Psoas muscle (tissue), 8 donors: ENCODE results near the gene RAB21. TPM values are rescaled to one million over a fixed set of nuclear protein-coding genes. Genes with fewer than 3 reads are reported as not detected.

Experiments
- ATAC-seq, 4 donors: fragments of 200-7000 bp; cut with Tn5 transposase; one replicate each; pipeline ENCODE4 v1.9.1; 2020; ENCODE audit warnings: moderate library complexity in 3 of 4, mild to moderate bottlenecking in 2 of 4
- DNase-seq, 2 donors: peaks; one replicate each; pipeline ENCODE4 v3.0.0-alpha.2; 2020
- H3K27ac ChIP-seq: fragments of 200-600 bp; one replicate; pipeline ENCODE4 v1.8.0; 2022
- H3K27me3 ChIP-seq, 3 donors: fragments of 200-600 bp in 1 of 3; one replicate each; pipeline versions ENCODE4 v1.6.1 to v1.8.0; 2013 to 2022; ENCODE audit warnings: low read length in 2 of 3, mild to moderate bottlenecking in 2 of 3, moderate library complexity in 1 of 3; ENCODE audit not compliant: insufficient read depth in 3 of 3
- H3K36me3 ChIP-seq, 2 donors: fragments of 200-600 bp in 1 of 2; one replicate each; pipeline versions ENCODE4 v1.6.1 to v1.8.0; 2013 to 2022; ENCODE audit warnings: low read depth in 1 of 2, mild to moderate bottlenecking in 1 of 2, moderate library complexity in 1 of 2; ENCODE audit not compliant: insufficient read depth in 1 of 2
- H3K4me1 ChIP-seq: fragments of 200-600 bp; one replicate; pipeline ENCODE4 v1.8.0; 2022
- H3K4me3 ChIP-seq: fragments of 200-600 bp; one replicate; pipeline ENCODE4 v1.8.0; 2022; ENCODE audit warnings: mild to moderate bottlenecking
- H3K9me3 ChIP-seq: fragments of 200-600 bp; one replicate; pipeline ENCODE4 v1.8.0; 2022
- CTCF ChIP-seq: fragments of 200-600 bp; IDR thresholded peaks from one replicate; pipeline ENCODE4 v1.8.0; 2022; ENCODE audit warnings: antibody characterized with exemption
- WGBS, 3 donors: extraction: QIAGEN DNeasy Blood & Tissue Kit; methylation state at CpG; one replicate each; pipeline versions ENCODE4 v1.1.6 to v1.1.7; 2013; 5-methylcytosine and 5-hydroxymethylcytosine counted together
- intact Hi-C, 2 donors: fragments of 100-400 bp; cut with DNase I; formaldehyde crosslinking; loops; one replicate each; pipeline versions ENCODE4 v1.11.0 to v1.14.2; 2022
- polyA plus RNA-seq, 3 donors: library from polyadenylated mRNA; stranded (reverse); fragments of 200-250 nt; gene quantifications; one replicate each; pipeline ENCODE4 v1.2.3, GENCODE V29; 2013
- total RNA-seq, 4 donors: library from RNA; stranded (reverse); fragmentation: NEBNext Ultra II Directional in 2 of 4; extraction: Animal tissue kit (Norgen Biotek cat#: 25700) in 2 of 4; gene quantifications; one replicate each; pipeline versions ENCODE4 v1.2.1 to v1.2.4, GENCODE V29; 2021 to 2023
- donor health status: healthy with polysubstance abuse.
- donor health status: DM: no; HTN: no; CAD: no; lungs with moderate emphysema.
- donor health status: Bipolar disorder and iron deficiency.
- donor health status: healthy.
- donor health status: DM: yes; HTN: yes; CAD: no.
- donor health status: DM: no; HTN: no; CAD: no.
- donor health status: DM: no; HTN: no; CAD: no.
- donor health status: DM: yes; HTN: yes; CAD: no.

The RAB21 gene
- total and polyA plus RNA-seq, 7 donors, result 23.7 to 180 (median 152) TPM

GRCh38 chr12:71737197-71737596 is 17.5 kb upstream of the RAB21 start:
- 96 to 100% (median 97%) methylated on average over 1 of the region's 1 CpG for WGBS, 3 donors
- ATAC-seq (no peak), DNase-seq (no peak)
- no peak overlapping the region for H3K4me3 ChIP-seq
- no peaks in the 10 kb centered on the region for H3K36me3 ChIP-seq
- intact Hi-C loops, result no loop called here
- no peak overlapping the region for H3K27ac ChIP-seq
- no peak for TF ChIP-seq CTCF
- H3K9me3 ChIP-seq, result no peaks in the 10 kb centered on the region
- no peaks in the 10 kb centered on the region for H3K4me1 ChIP-seq
- H3K27me3 ChIP-seq, result no peaks in the 10 kb centered on the region

GRCh38 chr12:71742998-71743397 is 11.7 kb upstream of the RAB21 start:
- 0 to 98% (median 0%) methylated on average over 1 of the region's 1 CpG for WGBS, 3 donors
- no peak for TF ChIP-seq CTCF
- no peaks in the 10 kb centered on the region for H3K27me3 ChIP-seq
- ATAC-seq, result no peak
- H3K4me3 ChIP-seq, result no peak overlapping the region
- intact Hi-C loops, result loop anchor here in 1 of 2 donors (10.0 kb wide), 1 partner anchor 528 kb away; no protein-coding TSS in a partner anchor
- H3K27ac ChIP-seq, result no peak overlapping the region
- no peaks in the 10 kb centered on the region for H3K36me3 ChIP-seq
- no peaks in the 10 kb centered on the region for H3K4me1 ChIP-seq
- H3K9me3 ChIP-seq, result no peaks in the 10 kb centered on the region
- no peak for DNase-seq

GRCh38 chr12:71744522-71745300 is 10.0 kb upstream of the RAB21 start:
- Histone ChIP-seq H3K27ac (no peak overlapping the region), H3K36me3 (no peaks in the 10 kb centered on the region), H3K4me1 (no peaks in the 10 kb centered on the region), H3K4me3 (no peak overlapping the region), H3K27me3 (no peaks in the 10 kb centered on the region), H3K9me3 (no peaks in the 10 kb centered on the region)
- WGBS, 3 donors, result 90 to 94% (median 93%) methylated on average over 5 of the region's 5 CpGs
- intact Hi-C loops, result loop anchor here (5.0 to 10.0 kb wide), 2 partner anchors 327 to 530 kb away; no protein-coding TSS in a partner anchor
- DNase-seq (no peak), ATAC-seq (no peak)
- no peak for TF ChIP-seq CTCF

- Histone ChIP-seq H3K27ac (no peak overlapping the region), H3K27me3 (no peaks in the 10 kb centered on the region), H3K36me3 (no peaks in the 10 kb centered on the region), H3K4me3 (no peak overlapping the region), H3K9me3 (no peaks in the 10 kb centered on the region), H3K4me1 (no peaks in the 10 kb centered on the region)
- peak; percentile 71 for TF ChIP-seq CTCF
- intact Hi-C loops, result loop anchor here (5.0 to 10.0 kb wide), 2 partner anchors 330 to 532 kb away; no protein-coding TSS in a partner anchor
- ATAC-seq (peak; percentile 81 to 99 (median 94)), DNase-seq (no peak)
- WGBS, 3 donors, result 32 to 41% (median 37%) methylated on average over 4 of the region's 4 CpGs
These were observed 7.6 kb upstream of the RAB21 start for GRCh38 chr12:71746974-71747611.
